GM12878 (cell line): Measurements from ENCODE around the gene PPT2. TPM values are rescaled to one million over a fixed set of nuclear protein-coding genes. Genes with fewer than 3 reads are reported as not detected.
A peak's percentile ranks its signal among the peaks of the same experiment; 100 is the strongest.

ENCODE experiments used
- BHLHE40 ChIP-seq, 2 experiments: fragments of 450-650 bp in 1 of 2; IDR thresholded peaks; 2 replicates each; pipeline ENCODE4 v1.6.1; 2011 to 2017; ENCODE audit warnings: low read depth in 2 of 2, borderline replicate concordance in 1 of 2, improper control_type of control experiment in 1 of 2, low read length in 1 of 2, mild to moderate bottlenecking in 1 of 2
- CBX3 ChIP-seq: fragments of 200-600 bp; sonication (generic); IDR thresholded peaks from 2 replicates; pipeline ENCODE4 v1.6.1; 2016; ENCODE audit warnings: low read depth, borderline replicate concordance
- CHD1 ChIP-seq: IDR thresholded peaks from 2 replicates; pipeline ENCODE4 v1.6.1; 2012; ENCODE audit warnings: low read depth, low read length, improper control_type of control experiment
- CUX1 ChIP-seq: IDR thresholded peaks from 2 replicates; pipeline ENCODE4 v1.6.1; 2012; ENCODE audit warnings: improper control_type of control experiment, low read depth, low read length; ENCODE audit not compliant: insufficient replicate concordance
- EED ChIP-seq: sonication (generic); IDR thresholded peaks from 2 replicates; pipeline ENCODE4 v1.6.1; 2016; ENCODE audit warnings: antibody characterized with exemption, low read depth
- EZH2 ChIP-seq: IDR thresholded peaks from 2 replicates; pipeline ENCODE4 v1.6.1; 2012; ENCODE audit warnings: low read depth, mild to moderate bottlenecking, control low read depth, inconsistent platforms, low read length, borderline replicate concordance; ENCODE audit not compliant: control insufficient read depth
- LARP7 ChIP-seq: fragments of 450-650 bp; IDR thresholded peaks from 2 replicates; pipeline ENCODE4 v1.6.1; 2017; ENCODE audit warnings: mild to moderate bottlenecking
- MTA2 ChIP-seq: fragments of 450-650 bp; IDR thresholded peaks from 2 replicates; pipeline ENCODE4 v1.6.1; 2016; ENCODE audit warnings: low read depth, mild to moderate bottlenecking, moderate library complexity
- NR2C2 ChIP-seq: IDR thresholded peaks from 2 replicates; pipeline ENCODE4 v1.6.1; 2011; ENCODE audit warnings: borderline replicate concordance, low read depth; ENCODE audit not compliant: control insufficient read depth, insufficient read length
- POLR2AphosphoS5 ChIP-seq: IDR thresholded peaks from 2 replicates; pipeline ENCODE4 v1.6.1; 2011; ENCODE audit warnings: mild to moderate bottlenecking, low read length, inconsistent platforms
- RAD21 ChIP-seq: IDR thresholded peaks from 2 replicates; pipeline ENCODE4 v1.6.1; 2011; ENCODE audit warnings: mild to moderate bottlenecking, low read depth, low read length, moderate library complexity; ENCODE audit not compliant: insufficient read depth
- RCOR1 ChIP-seq: conservative IDR thresholded peaks from 2 replicates; pipeline ENCODE4 v1.6.1; 2012; ENCODE audit warnings: low read depth, low read length, improper control_type of control experiment
- RELA ChIP-seq: fragments of 450-650 bp; IDR thresholded peaks from 2 replicates; pipeline ENCODE4 v1.8.0; 2014; ENCODE audit warnings: borderline replicate concordance; ENCODE audit not compliant: partially characterized antibody
- RELB ChIP-seq: fragments of 450-650 bp; IDR thresholded peaks from 2 replicates; pipeline ENCODE4 v1.6.1; 2017; ENCODE audit warnings: low read depth, mild to moderate bottlenecking, moderate library complexity
- SMAD5 ChIP-seq: IDR thresholded peaks from 2 replicates; pipeline ENCODE4 v1.6.1; 2016; ENCODE audit warnings: antibody characterized with exemption, low read depth
- YBX1 ChIP-seq: fragments of 450-650 bp; IDR thresholded peaks from 2 replicates; pipeline ENCODE4 v1.6.1; 2016; ENCODE audit warnings: antibody characterized with exemption
- YY1 ChIP-seq: IDR thresholded peaks from 2 replicates; pipeline ENCODE4 v1.6.1; 2011; ENCODE audit warnings: low read depth, mild to moderate bottlenecking, low read length
- ZNF24 ChIP-seq: fragments of 450-650 bp; IDR thresholded peaks from 2 replicates; pipeline ENCODE4 v1.6.1; 2017; ENCODE audit warnings: antibody characterized with exemption, mild to moderate bottlenecking
- ZNF274 ChIP-seq: IDR thresholded peaks from one replicate; pipeline ENCODE4 v1.8.0; 2011; ENCODE audit not compliant: insufficient read length, insufficient read depth
- polyA plus RNA-seq, 11 experiments: library from polyadenylated mRNA; depleted of rRNA in 4 of 11; unstranded in 6 of 11; stranded (reverse) in 5 of 11; fragments of >200 nt; fragmentation: Nextera tagmentation in 4 of 11; fragmentation: Illumina TruSeq in 1 of 11; extraction: Ambion mirVana in 4 of 11; extraction: Trizol in 1 of 11; gene quantifications; 1 replicate in 1 of 11; 2 replicates in 10 of 11; pipeline versions ENCODE4 v1.2.1 to v1.2.3, GENCODE V29; 2011 to 2016; ENCODE audit warnings: inconsistent platforms in 2 of 11, missing spikeins in 2 of 11, low read depth in 1 of 11
- total RNA-seq, 4 experiments: library from RNA; depleted of rRNA in 3 of 4; stranded (reverse); fragments of >200 nt in 3 of 4; fragmentation: Illumina TruSeq in 1 of 4; extraction: Trizol in 1 of 4; gene quantifications; 2 replicates each; pipeline versions ENCODE4 v1.2.1 to v1.2.3, GENCODE V29; 2013 to 2021
- TF ChIP-seq, protein P1 (sequence below): fragments of 450-650 bp; formaldehyde crosslinking; IDR thresholded peaks from 2 replicates; pipeline ENCODE4 v1.5.0; 2022; ENCODE audit warnings: mild to moderate bottlenecking, missing genetic modification characterization

Gene PPT2
- total and polyA plus RNA-seq, 10 of the 15 experiments (the other 5 are each of a cell fraction or from before 2014, with no cell fraction given) = 1.3 to 25.5 (median 5.5) TPM

- TF ChIP-seq RAD21 = no peak
- peak; percentile 26 for TF ChIP-seq LARP7
- no peak for TF ChIP-seq BHLHE40 (IDR thresholded peaks at IDR 0.05; ENCODE audit: borderline replicate concordance in 1 of 2, low read depth in 2 of 2, low read length in 1 of 2)
- TF ChIP-seq CUX1 = no peak
- TF ChIP-seq CHD1 = no peak
- no peak for TF ChIP-seq CBX3
- no peak for TF ChIP-seq RCOR1
- TF ChIP-seq, protein P1, sequence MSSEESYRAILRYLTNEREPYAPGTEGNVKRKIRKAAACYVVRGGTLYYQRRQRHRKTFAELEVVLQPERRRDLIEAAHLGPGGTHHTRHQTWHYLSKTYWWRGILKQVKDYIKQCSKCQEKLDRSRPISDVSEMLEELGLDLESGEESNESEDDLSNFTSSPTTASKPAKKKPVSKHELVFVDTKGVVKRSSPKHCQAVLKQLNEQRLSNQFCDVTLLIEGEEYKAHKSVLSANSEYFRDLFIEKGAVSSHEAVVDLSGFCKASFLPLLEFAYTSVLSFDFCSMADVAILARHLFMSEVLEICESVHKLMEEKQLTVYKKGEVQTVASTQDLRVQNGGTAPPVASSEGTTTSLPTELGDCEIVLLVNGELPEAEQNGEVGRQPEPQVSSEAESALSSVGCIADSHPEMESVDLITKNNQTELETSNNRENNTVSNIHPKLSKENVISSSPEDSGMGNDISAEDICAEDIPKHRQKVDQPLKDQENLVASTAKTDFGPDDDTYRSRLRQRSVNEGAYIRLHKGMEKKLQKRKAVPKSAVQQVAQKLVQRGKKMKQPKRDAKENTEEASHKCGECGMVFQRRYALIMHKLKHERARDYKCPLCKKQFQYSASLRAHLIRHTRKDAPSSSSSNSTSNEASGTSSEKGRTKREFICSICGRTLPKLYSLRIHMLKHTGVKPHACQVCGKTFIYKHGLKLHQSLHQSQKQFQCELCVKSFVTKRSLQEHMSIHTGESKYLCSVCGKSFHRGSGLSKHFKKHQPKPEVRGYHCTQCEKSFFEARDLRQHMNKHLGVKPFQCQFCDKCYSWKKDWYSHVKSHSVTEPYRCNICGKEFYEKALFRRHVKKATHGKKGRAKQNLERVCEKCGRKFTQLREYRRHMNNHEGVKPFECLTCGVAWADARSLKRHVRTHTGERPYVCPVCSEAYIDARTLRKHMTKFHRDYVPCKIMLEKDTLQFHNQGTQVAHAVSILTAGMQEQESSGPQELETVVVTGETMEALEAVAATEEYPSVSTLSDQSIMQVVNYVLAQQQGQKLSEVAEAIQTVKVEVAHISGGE (CRISPR knock-in tag) = no peak
- TF ChIP-seq ZNF274 = no peak
- TF ChIP-seq EED = no peak
- TF ChIP-seq MTA2 = 0 out of 2 replicates have a peak, but pooled peaks have one; percentile 14
- no peak for TF ChIP-seq SMAD5
- TF ChIP-seq YBX1 = no peak
- peak; percentile 14; the same call in 1 of the 2 replicates for TF ChIP-seq RELB
- TF ChIP-seq NR2C2 = no peak
- TF ChIP-seq EZH2 = no peak
- no peak for TF ChIP-seq YY1
- TF ChIP-seq ZNF24 = no peak
- peak; percentile 55; the same call in 1 of the 2 replicates for TF ChIP-seq POLR2AphosphoS5
- TF ChIP-seq RELA = no peak
These were observed 38.0 kb downstream of the PPT2 start (continued) for GRCh38 chr6:32191696-32192607.
